ENCODE results near the gene G2E3. TPM values are rescaled to one million over a fixed set of nuclear protein-coding genes. Genes with fewer than 3 reads are reported as not detected.

G2E3 gene
- total and polyA plus RNA-seq, 7 experiments from 2014 or later = 12.6 to 29.7 (median 28.3) TPM

DNA sequence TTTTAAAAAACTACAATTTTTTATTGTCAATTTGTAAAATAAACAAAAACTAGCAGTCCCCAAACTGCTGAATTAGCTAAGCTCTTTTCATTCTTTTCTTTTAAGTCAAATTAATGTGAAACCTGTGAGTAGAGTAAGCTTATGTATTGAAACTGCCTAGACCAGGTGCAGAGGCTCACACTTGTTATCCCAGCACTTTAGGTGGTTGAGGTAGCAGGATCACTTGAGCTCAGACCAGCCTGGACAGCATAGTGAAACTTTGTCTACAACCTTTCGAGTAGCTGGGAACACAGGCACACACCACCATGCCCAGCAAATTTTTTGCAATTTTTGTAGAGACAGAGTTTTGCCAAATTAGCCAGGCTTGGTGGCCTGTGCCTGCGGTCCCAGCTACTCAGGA is 89.5 kb downstream of the G2E3 start:
- Histone ChIP-seq H3K27me3 (ENCODE audit: control insufficient read depth in 2 of 2, insufficient read depth in 2 of 2, low read length in 2 of 2) (no peaks in the 10 kb centered on the region), H3K9me3 (ENCODE audit: control insufficient read depth in 2 of 3, low read length in 3 of 3) (no peaks in the 10 kb centered on the region), H3K4me3 (ENCODE audit: low read length) (no peak overlapping the region), H3K36me3 (ENCODE audit: control insufficient read depth in 2 of 3, insufficient read depth in 3 of 3, low read length in 3 of 3) (peaks cover 3 to 54% (median 19%) of the 10 kb centered on the region in 3 experiments), H3K27ac (ENCODE audit: low read depth, low read length) (no peak overlapping the region), H3K4me1 (ENCODE audit: control insufficient read depth in 2 of 2, insufficient read depth in 2 of 2, low read length in 2 of 2) (no peaks in the 10 kb centered on the region)
- DNase-seq (no peak), ATAC-seq (no peak)
- no peak overlapping the region for H3K4me3 Mint-ChIP-seq
- peaks cover 32 to 54% (median 49%) of the 10 kb centered on the region in 5 donors for H3K36me3 Mint-ChIP-seq
- H3K9me3 Mint-ChIP-seq = peaks cover 0 to 19% (median 6%) of the 10 kb centered on the region in 11 donors
- peaks cover 0 to 12% (median 4%) of the 10 kb centered on the region in 7 donors for H3K4me1 Mint-ChIP-seq
- H3K27me3 Mint-ChIP-seq = no peaks in the 10 kb centered on the region
- no peak overlapping the region for H3K27ac Mint-ChIP-seq
- ChIA-PET POLR2A (interaction anchor here (1.0 to 1.1 kb wide), 2 partner anchors 9 to 480 kb away, joined by 3 to 5 read pairs; no protein-coding TSS in a partner anchor), CTCF (no interaction called here)
- intact Hi-C loops (cut with micrococcal nuclease) = no loop called here

DNA sequence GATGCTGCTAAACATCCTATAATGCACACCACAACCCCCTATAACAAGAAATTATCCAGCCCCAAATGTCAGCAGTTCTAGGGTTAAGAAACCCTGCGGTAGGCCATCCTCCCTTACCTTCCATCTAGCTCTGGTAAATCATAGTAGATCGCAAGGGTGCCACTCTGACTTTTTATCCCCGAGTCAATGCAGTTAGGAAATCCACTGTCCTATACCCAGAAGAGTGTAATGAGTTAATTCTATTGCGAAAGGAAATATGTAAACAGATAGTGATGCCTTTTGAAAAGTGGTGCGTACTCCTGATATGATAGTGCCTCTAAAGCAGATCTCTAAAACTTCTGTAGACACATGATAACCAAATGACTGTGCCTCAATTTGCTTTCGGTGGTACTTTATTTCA is 93.0 kb downstream of the G2E3 start:
- H3K4me1 Mint-ChIP-seq = peaks cover 0 to 2% (median 0%) of the 10 kb centered on the region in 7 donors
- intact Hi-C loops (cut with micrococcal nuclease) = loop anchor here in 1 of 2 donors (10.0 kb wide), 1 partner anchor 53 kb away; no protein-coding TSS in a partner anchor
- DNase-seq (no peak), ATAC-seq (no peak)
- Histone ChIP-seq H3K27ac (ENCODE audit: low read depth, low read length) (no peak overlapping the region), H3K27me3 (ENCODE audit: control insufficient read depth in 2 of 2, insufficient read depth in 2 of 2, low read length in 2 of 2) (no peaks in the 10 kb centered on the region), H3K4me3 (ENCODE audit: low read length) (no peak overlapping the region), H3K36me3 (ENCODE audit: control insufficient read depth in 2 of 3, insufficient read depth in 3 of 3, low read length in 3 of 3) (peaks cover 7 to 42% (median 22%) of the 10 kb centered on the region in 3 experiments), H3K9me3 (ENCODE audit: control insufficient read depth in 2 of 3, low read length in 3 of 3) (no peaks in the 10 kb centered on the region), H3K4me1 (ENCODE audit: control insufficient read depth in 2 of 2, insufficient read depth in 2 of 2, low read length in 2 of 2) (no peaks in the 10 kb centered on the region)
- peaks cover 9 to 23% (median 22%) of the 10 kb centered on the region in 5 donors for H3K36me3 Mint-ChIP-seq
- POLR2A ChIA-PET = no interaction called here
- CTCF ChIA-PET = no interaction called here
- H3K27ac Mint-ChIP-seq = no peak overlapping the region
- H3K9me3 Mint-ChIP-seq = no peaks in the 10 kb centered on the region
- H3K27me3 Mint-ChIP-seq = no peaks in the 10 kb centered on the region
- H3K4me3 Mint-ChIP-seq = no peak overlapping the region

DNA sequence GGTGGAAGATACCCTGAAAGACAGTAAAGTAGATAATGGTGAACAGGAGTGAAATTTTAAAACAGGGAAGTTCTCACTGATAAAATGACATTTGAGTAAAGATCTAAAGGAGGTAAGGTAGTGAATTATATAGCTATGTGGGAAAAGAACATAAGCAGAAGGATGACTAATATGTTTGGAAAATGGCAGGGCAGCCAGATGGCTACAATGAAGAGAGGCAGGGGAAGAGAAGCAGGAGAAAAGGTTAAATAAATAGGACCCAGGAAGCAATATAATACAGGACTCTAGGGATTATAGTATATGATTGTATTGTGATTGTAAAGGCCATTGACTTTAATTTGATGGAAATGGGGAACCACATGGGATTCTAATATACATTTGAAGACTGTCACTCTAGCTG is 96.2 kb downstream of the G2E3 start:
- intact Hi-C loops (cut with micrococcal nuclease) = loop anchor here (5.0 to 10.0 kb wide), 3 partner anchors 47 to 252 kb away; no protein-coding TSS in a partner anchor
- H3K9me3 Mint-ChIP-seq = no peaks in the 10 kb centered on the region
- H3K4me3 Mint-ChIP-seq = no peak overlapping the region
- no peak for DNase-seq
- ChIA-PET CTCF (interaction anchor here (0.6 to 0.8 kb wide), 2 partner anchors 17 to 27 kb away, joined by 3 to 4 read pairs; no protein-coding TSS in a partner anchor), POLR2A (no interaction called here)
- no peak overlapping the region for H3K27ac Mint-ChIP-seq
- H3K36me3 Mint-ChIP-seq = peaks cover 5 to 27% (median 20%) of the 10 kb centered on the region in 5 donors
- no peaks in the 10 kb centered on the region for H3K27me3 Mint-ChIP-seq
- no peak overlapping the region for H3K27ac ChIP-seq (ENCODE audit: low read depth, low read length)
- H3K27me3 ChIP-seq (ENCODE audit: control insufficient read depth in 2 of 2, insufficient read depth in 2 of 2, low read length in 2 of 2) = no peaks in the 10 kb centered on the region
- H3K9me3 ChIP-seq (ENCODE audit: control insufficient read depth in 2 of 3, low read length in 3 of 3) = no peaks in the 10 kb centered on the region
- peaks cover 7 to 40% (median 18%) of the 10 kb centered on the region in 3 experiments for H3K36me3 ChIP-seq (ENCODE audit: control insufficient read depth in 2 of 3, insufficient read depth in 3 of 3, low read length in 3 of 3)
- H3K4me3 ChIP-seq (ENCODE audit: low read length) = no peak overlapping the region
- no peaks in the 10 kb centered on the region for H3K4me1 Mint-ChIP-seq
- ATAC-seq = no peak
- H3K4me1 ChIP-seq (ENCODE audit: control insufficient read depth in 2 of 2, insufficient read depth in 2 of 2, low read length in 2 of 2) = no peaks in the 10 kb centered on the region

DNA sequence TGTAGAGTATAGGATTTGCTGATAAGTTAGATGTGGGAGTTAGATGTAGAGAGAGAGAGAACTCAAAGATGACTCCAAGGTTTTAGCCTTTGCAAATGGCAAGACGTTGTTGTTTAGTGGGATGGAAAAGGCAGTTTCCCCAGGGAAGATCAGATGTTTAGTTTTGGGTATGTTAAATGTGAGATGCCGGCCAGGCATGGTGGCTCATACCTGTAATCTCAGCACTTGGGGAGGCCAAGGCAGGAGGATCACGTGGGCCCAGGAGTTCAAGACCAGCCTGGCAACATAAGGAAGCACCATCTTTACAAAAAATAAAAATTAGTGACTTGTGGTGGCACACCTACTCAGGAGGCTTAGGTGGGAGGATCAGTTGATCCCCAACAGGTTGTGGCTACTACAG is 96.7 kb downstream of the G2E3 start:
- ChIA-PET POLR2A (no interaction called here), CTCF (no interaction called here)
- Histone ChIP-seq H3K9me3 (ENCODE audit: control insufficient read depth in 2 of 3, low read length in 3 of 3) (no peaks in the 10 kb centered on the region), H3K4me3 (ENCODE audit: low read length) (no peak overlapping the region), H3K27ac (ENCODE audit: low read depth, low read length) (no peak overlapping the region), H3K36me3 (ENCODE audit: control insufficient read depth in 2 of 3, insufficient read depth in 3 of 3, low read length in 3 of 3) (peaks cover 7 to 34% (median 15%) of the 10 kb centered on the region in 3 experiments), H3K27me3 (ENCODE audit: control insufficient read depth in 2 of 2, insufficient read depth in 2 of 2, low read length in 2 of 2) (no peaks in the 10 kb centered on the region), H3K4me1 (ENCODE audit: control insufficient read depth in 2 of 2, insufficient read depth in 2 of 2, low read length in 2 of 2) (no peaks in the 10 kb centered on the region)
- H3K27me3 Mint-ChIP-seq = no peaks in the 10 kb centered on the region
- DNase-seq (no peak), ATAC-seq (no peak)
- H3K36me3 Mint-ChIP-seq = peaks cover 4 to 29% (median 21%) of the 10 kb centered on the region in 5 donors
- no peak overlapping the region for H3K27ac Mint-ChIP-seq
- H3K9me3 Mint-ChIP-seq = no peaks in the 10 kb centered on the region
- no peaks in the 10 kb centered on the region for H3K4me1 Mint-ChIP-seq
- intact Hi-C loops (cut with micrococcal nuclease) = loop anchor here (1.0 to 10.0 kb wide), 7 partner anchors 15 to 701 kb away; no protein-coding TSS in a partner anchor
- H3K4me3 Mint-ChIP-seq = no peak overlapping the region

DNA sequence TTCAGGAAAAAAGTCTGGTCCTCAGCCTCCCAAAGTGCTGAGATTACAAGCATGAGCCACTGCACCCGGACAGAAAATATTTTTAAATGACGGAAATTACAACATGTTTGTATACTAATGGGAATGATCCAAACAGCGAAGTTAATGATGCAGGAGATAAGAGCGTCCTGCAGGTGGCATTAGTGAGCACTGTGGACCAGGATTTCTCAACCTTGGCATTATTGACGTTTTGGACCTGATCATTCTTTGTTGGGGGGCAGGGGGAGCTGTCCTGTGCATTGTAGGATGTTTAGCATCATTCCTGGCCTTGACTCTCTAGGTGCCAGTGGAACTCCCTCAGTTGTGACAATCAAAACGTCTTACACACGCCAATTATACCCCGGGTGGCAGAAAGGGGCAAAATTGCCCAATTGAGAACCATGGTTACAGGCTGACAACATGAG is 97.3 kb downstream of the G2E3 start:
- peaks cover 9 to 33% (median 15%) of the 10 kb centered on the region in 3 experiments for H3K36me3 ChIP-seq (ENCODE audit: control insufficient read depth in 2 of 3, insufficient read depth in 3 of 3, low read length in 3 of 3)
- CTCF ChIA-PET = interaction anchor here (0.7 kb wide), 1 partner anchor 25 kb away, joined by 5 read pairs; no protein-coding TSS in a partner anchor
- intact Hi-C loops (cut with micrococcal nuclease) = loop anchor here (1.0 to 10.0 kb wide), 7 partner anchors 15 to 701 kb away; no protein-coding TSS in a partner anchor

DNA sequence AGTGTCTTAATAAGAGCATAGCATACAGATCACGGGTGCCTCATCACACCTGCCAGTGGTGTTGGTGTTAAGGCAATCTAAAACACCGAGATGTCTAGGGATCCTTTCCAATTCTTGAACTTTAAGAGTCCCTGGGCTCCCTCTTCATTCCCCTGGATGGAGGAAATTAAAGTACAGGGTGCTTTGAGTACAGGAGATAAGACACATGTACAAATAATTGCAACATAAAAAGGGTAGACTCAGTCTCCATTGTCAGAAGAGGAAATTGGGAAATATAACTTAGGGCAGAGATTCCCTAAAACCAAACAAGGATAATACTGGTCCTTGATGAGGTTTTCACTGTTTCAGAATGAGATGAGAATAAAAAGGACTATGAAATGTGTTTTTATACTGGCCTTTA is 98.1 kb downstream of the G2E3 start:
- H3K27me3 Mint-ChIP-seq = no peaks in the 10 kb centered on the region
- no peaks in the 10 kb centered on the region for H3K9me3 ChIP-seq (ENCODE audit: control insufficient read depth in 2 of 3, low read length in 3 of 3)
- ChIA-PET CTCF (interaction anchor here (0.7 kb wide), 1 partner anchor 24 kb away, joined by 5 read pairs; no protein-coding TSS in a partner anchor), POLR2A (interaction anchor here (1.0 kb wide), 1 partner anchor 44 kb away, joined by 3 read pairs; no protein-coding TSS in a partner anchor)
- H3K36me3 ChIP-seq (ENCODE audit: control insufficient read depth in 2 of 3, insufficient read depth in 3 of 3, low read length in 3 of 3) = peaks cover 6 to 28% (median 10%) of the 10 kb centered on the region in 3 experiments
- DNase-seq (no peak), ATAC-seq (no peak)
- no peak overlapping the region for H3K4me3 Mint-ChIP-seq
- no peak overlapping the region for H3K4me3 ChIP-seq (ENCODE audit: low read length)
- no peak overlapping the region for H3K27ac Mint-ChIP-seq
- H3K9me3 Mint-ChIP-seq = no peaks in the 10 kb centered on the region
- H3K36me3 Mint-ChIP-seq = peaks cover 5 to 29% (median 16%) of the 10 kb centered on the region in 5 donors
- H3K27me3 ChIP-seq (ENCODE audit: control insufficient read depth in 2 of 2, insufficient read depth in 2 of 2, low read length in 2 of 2) = no peaks in the 10 kb centered on the region
- intact Hi-C loops (cut with micrococcal nuclease) = loop anchor here (1.0 to 10.0 kb wide), 6 partner anchors 14 to 700 kb away; no protein-coding TSS in a partner anchor
- no peaks in the 10 kb centered on the region for H3K4me1 Mint-ChIP-seq
- H3K27ac ChIP-seq (ENCODE audit: low read depth, low read length) = no peak overlapping the region
- H3K4me1 ChIP-seq (ENCODE audit: control insufficient read depth in 2 of 2, insufficient read depth in 2 of 2, low read length in 2 of 2) = no peaks in the 10 kb centered on the region

More for the DNA sequence above, 97.3 kb downstream of the G2E3 start:
- Mint-ChIP-seq H3K36me3 (peaks cover 4 to 32% (median 24%) of the 10 kb centered on the region in 5 donors), H3K27ac (no peak overlapping the region), H3K27me3 (no peaks in the 10 kb centered on the region), H3K4me3 (no peak overlapping the region), H3K9me3 (no peaks in the 10 kb centered on the region), H3K4me1 (no peaks in the 10 kb centered on the region)
- H3K27ac ChIP-seq (ENCODE audit: low read depth, low read length) = no peak overlapping the region
- H3K4me3 ChIP-seq (ENCODE audit: low read length) = no peak overlapping the region
- POLR2A ChIA-PET = no interaction called here
- H3K4me1 ChIP-seq (ENCODE audit: control insufficient read depth in 2 of 2, insufficient read depth in 2 of 2, low read length in 2 of 2) = no peaks in the 10 kb centered on the region
- H3K9me3 ChIP-seq (ENCODE audit: control insufficient read depth in 2 of 3, low read length in 3 of 3) = no peaks in the 10 kb centered on the region
- ATAC-seq (peak; percentile 72), DNase-seq (peak in 5 of 9 donors; percentile 6 to 31 (median 29))
- H3K27me3 ChIP-seq (ENCODE audit: control insufficient read depth in 2 of 2, insufficient read depth in 2 of 2, low read length in 2 of 2) = no peaks in the 10 kb centered on the region

Data from naive thymus-derived CD4-positive, alpha-beta T cell (primary cell).